ENCODE results near the gene PDE4D. TPM values are rescaled to one million over a fixed set of nuclear protein-coding genes. Genes with fewer than 3 reads are reported as not detected.
A peak's percentile ranks its signal among the peaks of the same experiment; 100 is the strongest.

The PDE4D gene
- total RNA-seq, 2 experiments from 2014 or later, result 164 to 175 TPM

- peaks cover 37% of the 10 kb centered on the region for H3K27me3 Mint-ChIP-seq
Measured at GRCh38 chr5:59769832-59770231, 123.7 kb downstream of the PDE4D start.

DNA sequence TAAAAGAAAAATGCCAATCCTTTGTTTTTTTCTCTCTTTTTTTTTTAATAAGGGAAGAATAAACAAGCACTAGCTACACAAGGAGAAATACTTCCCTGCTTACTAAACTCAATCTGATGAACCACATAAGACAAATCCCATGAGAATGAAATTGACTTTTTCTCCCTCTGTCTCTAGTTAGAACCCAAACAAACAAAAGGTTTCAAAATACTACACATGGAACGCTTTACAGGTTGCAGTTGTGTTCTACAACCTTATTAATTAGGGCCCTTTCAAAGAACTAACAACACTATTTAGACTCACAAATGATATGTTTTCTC lies 124.5 kb downstream of the PDE4D start:
- Histone ChIP-seq H3K4me3 (ENCODE audit: low read length) (peak overlapping the region; percentile 46), H3K27me3 (ENCODE audit: control insufficient read depth in 1 of 2, insufficient read depth in 2 of 2, low read length in 2 of 2) (peaks cover 8 to 25% of the 10 kb centered on the region in 2 experiments), H3K36me3 (ENCODE audit: insufficient read depth, low read length) (no peaks in the 10 kb centered on the region), H3K9me3 (ENCODE audit: control insufficient read depth in 1 of 2, insufficient read depth in 1 of 2, low read length in 2 of 2) (no peaks in the 10 kb centered on the region), H3K27ac (ENCODE audit: low read depth in 1 of 2, low read length in 2 of 2) (no peak overlapping the region), H3K4me1 (ENCODE audit: insufficient read depth, low read length) (peaks cover 7% of the 10 kb centered on the region)
- ChIA-PET CTCF (no interaction called here), POLR2A (no interaction called here)
- Mint-ChIP-seq H3K27me3 (peaks cover 37% of the 10 kb centered on the region), H3K9me3 (no peaks in the 10 kb centered on the region), H3K4me3 (peak overlapping the region; percentile 79), H3K36me3 (ENCODE audit: low read depth) (no peaks in the 10 kb centered on the region), H3K4me1 (ENCODE audit: low read depth) (no peaks in the 10 kb centered on the region), H3K27ac (no peak overlapping the region)
- intact Hi-C loops (cut with DNase I, micrococcal nuclease), result no loop called here
- TF ChIP-seq, protein P1, sequence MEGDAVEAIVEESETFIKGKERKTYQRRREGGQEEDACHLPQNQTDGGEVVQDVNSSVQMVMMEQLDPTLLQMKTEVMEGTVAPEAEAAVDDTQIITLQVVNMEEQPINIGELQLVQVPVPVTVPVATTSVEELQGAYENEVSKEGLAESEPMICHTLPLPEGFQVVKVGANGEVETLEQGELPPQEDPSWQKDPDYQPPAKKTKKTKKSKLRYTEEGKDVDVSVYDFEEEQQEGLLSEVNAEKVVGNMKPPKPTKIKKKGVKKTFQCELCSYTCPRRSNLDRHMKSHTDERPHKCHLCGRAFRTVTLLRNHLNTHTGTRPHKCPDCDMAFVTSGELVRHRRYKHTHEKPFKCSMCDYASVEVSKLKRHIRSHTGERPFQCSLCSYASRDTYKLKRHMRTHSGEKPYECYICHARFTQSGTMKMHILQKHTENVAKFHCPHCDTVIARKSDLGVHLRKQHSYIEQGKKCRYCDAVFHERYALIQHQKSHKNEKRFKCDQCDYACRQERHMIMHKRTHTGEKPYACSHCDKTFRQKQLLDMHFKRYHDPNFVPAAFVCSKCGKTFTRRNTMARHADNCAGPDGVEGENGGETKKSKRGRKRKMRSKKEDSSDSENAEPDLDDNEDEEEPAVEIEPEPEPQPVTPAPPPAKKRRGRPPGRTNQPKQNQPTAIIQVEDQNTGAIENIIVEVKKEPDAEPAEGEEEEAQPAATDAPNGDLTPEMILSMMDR (IDR thresholded peaks at IDR 0.05), result no peak
- DNase-seq (no peak), ATAC-seq (ENCODE audit: poor library complexity) (no peak)

More at GRCh38 chr5:59769832-59770231, 123.7 kb downstream of the PDE4D start:
- Mint-ChIP-seq H3K9me3 (no peaks in the 10 kb centered on the region), H3K4me1 (ENCODE audit: low read depth) (no peaks in the 10 kb centered on the region), H3K36me3 (ENCODE audit: low read depth) (no peaks in the 10 kb centered on the region), H3K27ac (no peak overlapping the region), H3K4me3 (no peak overlapping the region)
- CTCF ChIA-PET, result no interaction called here
- peaks cover 7% of the 10 kb centered on the region for H3K4me1 ChIP-seq (ENCODE audit: insufficient read depth, low read length)
- no peak overlapping the region for H3K4me3 ChIP-seq (ENCODE audit: low read length)
- DNase-seq, result no peak
- no peaks in the 10 kb centered on the region for H3K36me3 ChIP-seq (ENCODE audit: insufficient read depth, low read length)
- intact Hi-C loops (cut with DNase I, micrococcal nuclease), result no loop called here
- peaks cover 8 to 25% of the 10 kb centered on the region in 2 experiments for H3K27me3 ChIP-seq (ENCODE audit: control insufficient read depth in 1 of 2, insufficient read depth in 2 of 2, low read length in 2 of 2)
- TF ChIP-seq, protein P1 (IDR thresholded peaks at IDR 0.05), result no peak
- POLR2A ChIA-PET, result no interaction called here
- H3K9me3 ChIP-seq (ENCODE audit: control insufficient read depth in 1 of 2, insufficient read depth in 1 of 2, low read length in 2 of 2), result no peaks in the 10 kb centered on the region
- H3K27ac ChIP-seq (ENCODE audit: low read depth in 1 of 2, low read length in 2 of 2), result no peak overlapping the region
- no peak for ATAC-seq (ENCODE audit: poor library complexity)

DNA sequence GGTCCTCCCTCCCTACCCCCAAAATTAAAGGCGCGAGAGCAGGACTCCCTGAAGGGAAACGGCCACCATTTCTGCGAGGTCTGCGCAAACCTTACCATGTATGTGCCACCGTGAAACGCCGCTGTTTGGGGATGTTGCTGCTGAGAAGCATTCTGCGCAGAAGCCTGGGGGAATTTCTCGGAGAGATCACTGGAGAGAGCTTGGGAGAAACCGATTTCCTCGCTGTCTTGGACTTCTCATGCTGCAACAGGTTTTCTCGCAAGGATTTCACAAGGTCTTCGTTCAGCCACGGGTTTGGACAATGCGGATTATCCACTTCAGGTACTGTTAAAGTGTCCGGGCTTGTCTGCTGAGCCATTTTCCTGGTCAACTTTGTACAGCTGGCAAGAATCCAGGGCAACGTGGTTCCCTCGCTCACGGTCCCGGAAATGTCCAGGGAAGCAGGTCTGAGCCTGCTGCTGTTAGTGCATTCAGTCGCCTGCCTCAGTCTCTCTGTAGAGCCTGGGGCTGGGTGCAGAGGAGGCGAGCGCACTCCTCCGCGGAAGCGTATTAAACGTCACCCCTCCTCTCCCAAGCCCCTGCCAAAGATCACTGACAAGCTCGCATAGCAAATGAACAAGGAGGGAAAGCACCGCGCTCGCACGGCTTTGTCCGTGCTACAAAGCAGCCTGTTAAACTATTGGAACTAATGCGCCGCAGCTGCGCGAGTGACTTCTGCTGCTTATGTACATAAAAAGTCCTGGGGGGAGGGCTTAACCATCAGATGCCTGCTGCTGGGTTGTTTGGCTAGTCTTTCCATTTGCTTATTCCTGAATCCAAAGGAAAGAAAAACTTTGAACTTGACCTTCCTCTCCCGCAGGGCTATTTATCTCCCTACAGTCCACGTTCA lies 125.1 kb downstream of the PDE4D start:
- ChIA-PET POLR2A (no interaction called here), CTCF (no interaction called here)
- peak; percentile 65 for ATAC-seq (ENCODE audit: poor library complexity)

More for the DNA sequence above, 125.1 kb downstream of the PDE4D start:
- H3K27me3 Mint-ChIP-seq, result peaks cover 37% of the 10 kb centered on the region
- intact Hi-C loops (cut with DNase I, micrococcal nuclease), result no loop called here
- Histone ChIP-seq H3K4me1 (ENCODE audit: insufficient read depth, low read length) (peaks cover 7% of the 10 kb centered on the region), H3K9me3 (ENCODE audit: control insufficient read depth in 1 of 2, insufficient read depth in 1 of 2, low read length in 2 of 2) (no peaks in the 10 kb centered on the region), H3K27me3 (ENCODE audit: control insufficient read depth in 1 of 2, insufficient read depth in 2 of 2, low read length in 2 of 2) (peaks cover 8 to 25% of the 10 kb centered on the region in 2 experiments), H3K36me3 (ENCODE audit: insufficient read depth, low read length) (no peaks in the 10 kb centered on the region), H3K4me3 (ENCODE audit: low read length) (peak overlapping the region; percentile 46), H3K27ac (ENCODE audit: low read depth in 1 of 2, low read length in 2 of 2) (no peak overlapping the region)
- TF ChIP-seq, protein P1 (IDR thresholded peaks at IDR 0.05), result no peak
- DNase-seq, result peak in 8 of 14 experiments; percentile 1 to 49 (median 12)
- H3K27ac Mint-ChIP-seq, result no peak overlapping the region
- H3K9me3 Mint-ChIP-seq, result no peaks in the 10 kb centered on the region
- H3K4me1 Mint-ChIP-seq (ENCODE audit: low read depth), result no peaks in the 10 kb centered on the region
- peak overlapping the region; percentile 79 for H3K4me3 Mint-ChIP-seq
- no peaks in the 10 kb centered on the region for H3K36me3 Mint-ChIP-seq (ENCODE audit: low read depth)
